OCI-LY7 (cell line): ENCODE measurements around the gene LHPP. TPM values are rescaled to one million over a fixed set of nuclear protein-coding genes. Genes with fewer than 3 reads are reported as not detected.

Experiments used
- BruUV-seq: library from RNA; stranded (reverse); fragments of 400-500 nt; replicated peaks from 2 replicates; lab custom pipeline; 2021; lab: Mats Ljungman, UMichigan
- CTCF ChIA-PET: fragments of 300-600 bp; sonication (Branson Sonifier 250); formaldehyde crosslinking; loops from one replicate; lab custom pipeline; 2022; ENCODE audit warnings: antibody characterized with exemption; ENCODE audit not compliant: unreplicated experiment; lab: Charles Lee
- POLR2A ChIA-PET: fragments of 300-600 bp; sonication (Branson Sonifier 250); formaldehyde crosslinking; loops from one replicate; lab custom pipeline; 2022; ENCODE audit warnings: antibody characterized with exemption; lab: Charles Lee
- DNase-seq: peaks from one replicate; pipeline ENCODE4 v3.0.0-alpha.2; 2015; ENCODE audit warnings: low spot score
- H2AFZ ChIP-seq: fragments of 200-600 bp; sonication (generic), shearing (Covaris generic); 2 replicates; pipeline ENCODE4 v1.6.1; 2014; ENCODE audit warnings: mild to moderate bottlenecking, antibody characterized with exemption, low read length, moderate library complexity
- H3K27ac ChIP-seq: fragments of 200-600 bp; sonication (generic); 2 replicates; pipeline ENCODE4 v1.5.1; 2014; ENCODE audit warnings: mixed run types, low read depth, mild to moderate bottlenecking, moderate library complexity, low read length, inconsistent platforms; ENCODE audit not compliant: poor library complexity, severe bottlenecking
- H3K36me3 ChIP-seq: fragments of 200-600 bp; sonication (generic); 2 replicates; pipeline ENCODE4 v1.6.1; 2014; ENCODE audit warnings: mild to moderate bottlenecking, antibody characterized with exemption, low read length, moderate library complexity, mixed read lengths; ENCODE audit not compliant: insufficient read depth
- H3K4me1 ChIP-seq: fragments of 200-600 bp; sonication (generic); 2 replicates; pipeline ENCODE4 v1.5.1; 2014; ENCODE audit warnings: mild to moderate bottlenecking, low read length; ENCODE audit not compliant: insufficient read depth, poor library complexity, severe bottlenecking
- H3K4me2 ChIP-seq: fragments of 200-600 bp; sonication (generic); 2 replicates; pipeline ENCODE4 v1.6.1; 2014; ENCODE audit warnings: mild to moderate bottlenecking, low read length
- H3K4me3 ChIP-seq: fragments of 200-600 bp; sonication (generic); 2 replicates; pipeline ENCODE4 v1.5.1; 2014; ENCODE audit warnings: mild to moderate bottlenecking, low read depth, low read length; ENCODE audit not compliant: poor library complexity, severe bottlenecking
- H3K79me2 ChIP-seq: fragments of 200-600 bp; sonication (generic); 2 replicates; pipeline ENCODE4 v1.6.1; 2016; ENCODE audit warnings: low read depth, mild to moderate bottlenecking, low read length, moderate library complexity, mixed read lengths; ENCODE audit not compliant: insufficient read depth
- H3K9me2 ChIP-seq: fragments of 200-600 bp; sonication (generic); 2 replicates; pipeline ENCODE4 v1.6.1; 2016; ENCODE audit warnings: mild to moderate bottlenecking, low read length, mixed read lengths; ENCODE audit not compliant: insufficient read depth
- H3K9me3 ChIP-seq: fragments of 200-600 bp; sonication (generic); 2 replicates; pipeline ENCODE4 v1.6.1; 2014; ENCODE audit warnings: mild to moderate bottlenecking, mixed run types, low read length, mixed read lengths
- H4K20me1 ChIP-seq: fragments of 200-600 bp; sonication (generic); 2 replicates; pipeline ENCODE4 v1.6.1; 2014; ENCODE audit warnings: mild to moderate bottlenecking, antibody characterized with exemption, low read length, moderate library complexity, mixed read lengths; ENCODE audit not compliant: insufficient read depth
- EZH2phosphoT487 ChIP-seq: fragments of 200-600 bp; sonication (generic); IDR thresholded peaks from 2 replicates; pipeline ENCODE4 v1.6.1; 2018; ENCODE audit warnings: low read depth, borderline replicate concordance, mild to moderate bottlenecking, mixed run types, antibody characterized with exemption, low read length, moderate library complexity, mixed read lengths
- intact Hi-C: fragments of 100-400 bp; cut with micrococcal nuclease; formaldehyde crosslinking; loops from one replicate; pipeline ENCODE4 v1.10.0; 2022; ENCODE audit not compliant: unreplicated experiment
- total RNA-seq, 2 experiments: library from RNA; depleted of rRNA in 1 of 2; stranded (reverse); fragments of >200 nt in 1 of 2; shearing (Covaris generic) in 1 of 2; gene quantifications; 2 replicates each; pipeline ENCODE4 v1.2.3, GENCODE V29; 2014 to 2022
- TF ChIP-seq, protein P1 (sequence below): fragments of 200-600 bp; sonication (generic); conservative IDR thresholded peaks from 2 replicates; pipeline ENCODE4 v1.5.1; 2014; ENCODE audit warnings: mild to moderate bottlenecking, antibody characterized with exemption, low read length, moderate library complexity, mixed read lengths

LHPP gene
- total RNA-seq, 2 experiments from 2014 or later: 30.3 to 65.2 TPM

DNA sequence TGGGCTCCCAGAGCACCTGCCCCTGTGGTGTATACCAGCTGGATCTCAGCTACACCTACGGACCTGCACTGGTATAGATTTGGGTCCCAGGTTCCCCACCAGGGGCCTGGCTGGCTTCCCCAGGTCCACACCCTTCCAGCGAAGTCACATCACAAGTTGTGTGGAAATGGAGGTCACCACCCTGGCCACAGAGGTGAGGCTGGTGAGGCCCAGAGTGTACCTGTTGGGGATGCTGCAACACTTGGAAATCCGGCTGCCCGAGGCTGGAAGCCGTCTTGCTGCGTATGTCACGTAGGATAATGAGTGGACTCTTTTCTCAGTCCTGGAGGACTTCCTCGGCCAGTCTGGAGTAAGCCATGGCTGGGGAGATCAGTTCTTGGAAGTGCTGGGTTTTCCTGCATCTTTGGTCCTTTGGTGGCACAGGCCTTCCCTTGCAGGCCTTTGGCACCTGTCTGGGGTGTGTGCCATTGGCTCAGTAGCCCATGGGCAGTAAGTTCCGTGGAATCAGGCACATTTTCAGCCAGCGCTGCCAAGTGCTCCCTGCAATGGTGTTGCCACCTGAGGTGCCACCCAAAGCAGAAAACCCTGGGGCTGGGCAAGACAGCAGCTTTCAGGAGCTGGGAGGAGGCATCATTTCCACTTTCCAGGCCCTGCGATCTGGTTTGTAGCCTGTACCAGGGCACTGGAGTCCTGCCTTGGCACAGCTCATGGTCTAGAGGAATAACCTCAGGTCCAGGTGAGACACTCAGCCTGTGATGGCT is 97.9 kb downstream of the LHPP start:
- Histone ChIP-seq H3K36me3 (0 out of 2 replicates have a peak, but pooled peaks cover 14% of the 10 kb centered on the region), H3K4me2 (no peak overlapping the region), H3K4me3 (no peak overlapping the region), H3K79me2 (no peaks in the 10 kb centered on the region), H3K9me3 (no peaks in the 10 kb centered on the region), H3K27ac (no peak overlapping the region), H2AFZ (no peak overlapping the region), H3K9me2 (no peaks in the 10 kb centered on the region), H3K4me1 (peaks cover 11% of the 10 kb centered on the region), H4K20me1 (no peaks in the 10 kb centered on the region)
- TF ChIP-seq, protein P1, sequence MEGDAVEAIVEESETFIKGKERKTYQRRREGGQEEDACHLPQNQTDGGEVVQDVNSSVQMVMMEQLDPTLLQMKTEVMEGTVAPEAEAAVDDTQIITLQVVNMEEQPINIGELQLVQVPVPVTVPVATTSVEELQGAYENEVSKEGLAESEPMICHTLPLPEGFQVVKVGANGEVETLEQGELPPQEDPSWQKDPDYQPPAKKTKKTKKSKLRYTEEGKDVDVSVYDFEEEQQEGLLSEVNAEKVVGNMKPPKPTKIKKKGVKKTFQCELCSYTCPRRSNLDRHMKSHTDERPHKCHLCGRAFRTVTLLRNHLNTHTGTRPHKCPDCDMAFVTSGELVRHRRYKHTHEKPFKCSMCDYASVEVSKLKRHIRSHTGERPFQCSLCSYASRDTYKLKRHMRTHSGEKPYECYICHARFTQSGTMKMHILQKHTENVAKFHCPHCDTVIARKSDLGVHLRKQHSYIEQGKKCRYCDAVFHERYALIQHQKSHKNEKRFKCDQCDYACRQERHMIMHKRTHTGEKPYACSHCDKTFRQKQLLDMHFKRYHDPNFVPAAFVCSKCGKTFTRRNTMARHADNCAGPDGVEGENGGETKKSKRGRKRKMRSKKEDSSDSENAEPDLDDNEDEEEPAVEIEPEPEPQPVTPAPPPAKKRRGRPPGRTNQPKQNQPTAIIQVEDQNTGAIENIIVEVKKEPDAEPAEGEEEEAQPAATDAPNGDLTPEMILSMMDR: no peak
- TF ChIP-seq EZH2phosphoT487: no peak
- BruUV-seq: no TSS peak
- intact Hi-C loops: no loop called here
- CTCF ChIA-PET: no interaction called here
- DNase-seq: no peak
- POLR2A ChIA-PET: interaction anchor here (1.2 kb wide), 1 partner anchor 8 kb away, joined by 3 read pairs; no protein-coding TSS in a partner anchor

DNA sequence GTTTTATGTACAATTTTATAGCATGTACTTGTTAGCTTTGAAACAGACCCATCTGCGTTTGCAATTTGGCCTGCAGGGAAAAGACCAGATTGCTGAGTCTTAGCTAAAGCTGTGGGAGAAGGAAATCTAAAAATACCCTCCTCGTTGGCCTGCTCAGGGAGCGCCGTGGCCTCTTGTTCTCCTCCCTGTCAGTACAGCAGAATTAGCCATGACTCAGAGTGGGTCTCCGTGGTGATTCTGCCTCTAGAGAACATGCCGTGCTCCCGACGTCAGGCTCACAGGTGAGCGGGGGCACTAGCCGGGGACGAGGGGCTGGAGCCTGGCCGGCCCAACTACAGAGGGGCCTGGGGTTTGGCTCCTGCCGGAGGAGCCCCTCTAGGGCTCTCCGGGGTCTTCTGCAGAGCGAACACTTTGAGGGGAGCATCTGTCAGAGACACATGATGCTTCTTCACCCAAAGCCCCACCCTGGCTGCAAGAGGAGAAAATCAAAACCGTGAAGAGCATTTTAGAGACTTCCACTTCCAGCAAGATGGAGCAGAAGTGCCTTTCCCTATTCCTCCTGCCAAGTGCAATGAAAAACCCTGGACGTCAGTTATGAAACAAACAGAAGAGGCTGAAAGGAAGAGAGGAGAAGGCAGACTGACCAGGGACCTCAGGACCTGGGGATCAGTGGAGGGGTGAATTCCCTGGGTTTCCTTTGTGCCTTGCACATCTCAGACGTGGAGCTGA is 98.9 kb downstream of the LHPP start:
- no peak overlapping the region for H2AFZ ChIP-seq
- ChIA-PET CTCF (no interaction called here), POLR2A (interaction anchor here (0.8 to 1.2 kb wide), 2 partner anchors 9 to 13 kb away, joined by 3 to 4 read pairs; no protein-coding TSS in a partner anchor)
- no peak overlapping the region for H3K4me3 ChIP-seq
- 0 out of 2 replicates have a peak, but pooled peaks cover 14% of the 10 kb centered on the region for H3K36me3 ChIP-seq
- TF ChIP-seq, protein P1: no peak
- no peak for TF ChIP-seq EZH2phosphoT487
- no peaks in the 10 kb centered on the region for H3K9me3 ChIP-seq
- no peak for DNase-seq
- no peak overlapping the region for H3K27ac ChIP-seq
- H4K20me1 ChIP-seq: no peaks in the 10 kb centered on the region
- peaks cover 17% of the 10 kb centered on the region for H3K4me1 ChIP-seq
- H3K79me2 ChIP-seq: no peaks in the 10 kb centered on the region
- no TSS peak for BruUV-seq
- intact Hi-C loops: no loop called here
- H3K9me2 ChIP-seq: no peaks in the 10 kb centered on the region
- H3K4me2 ChIP-seq: no peak overlapping the region

DNA sequence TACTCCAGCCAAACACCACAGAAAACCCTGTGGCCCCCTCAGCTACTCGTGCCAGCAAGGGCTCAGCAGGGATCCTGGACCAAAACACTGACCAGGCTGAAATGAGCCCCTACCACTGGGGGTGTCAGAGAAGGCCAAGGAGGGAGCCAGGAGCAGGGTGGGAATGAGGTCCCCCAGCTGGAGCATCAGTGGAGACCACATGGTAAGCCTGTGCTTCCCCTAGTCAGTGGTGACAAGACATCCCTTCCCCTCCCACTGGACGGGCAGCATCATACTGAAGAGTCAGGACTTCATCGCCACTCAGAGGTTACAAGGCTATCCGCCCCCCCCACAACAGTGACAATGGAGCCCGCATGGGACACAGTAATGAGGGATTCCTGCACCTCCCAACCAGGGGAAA is 99.6 kb downstream of the LHPP start:
- ChIA-PET POLR2A (no interaction called here), CTCF (no interaction called here)
- peaks cover 23% of the 10 kb centered on the region for H3K4me1 ChIP-seq
- H3K36me3 ChIP-seq: 0 out of 2 replicates have a peak, but pooled peaks cover 14% of the 10 kb centered on the region
- no peak for TF ChIP-seq EZH2phosphoT487
- TF ChIP-seq, protein P1: no peak
- H3K4me3 ChIP-seq: no peak overlapping the region
- no peak overlapping the region for H3K4me2 ChIP-seq
- intact Hi-C loops: no loop called here
- H3K27ac ChIP-seq: no peak overlapping the region
- no peak overlapping the region for H2AFZ ChIP-seq
- H3K9me3 ChIP-seq: no peaks in the 10 kb centered on the region
- no peaks in the 10 kb centered on the region for H3K9me2 ChIP-seq
- BruUV-seq: no TSS peak
- no peaks in the 10 kb centered on the region for H4K20me1 ChIP-seq
- no peaks in the 10 kb centered on the region for H3K79me2 ChIP-seq
- DNase-seq: no peak
